ENCODE results near the gene HMCN1.
"Not testable (repeated sequence)": the region's sequence is repeated elsewhere in the genome, so short reads cannot be mapped to it uniquely, and the experiment has no call there.

The HMCN1 gene

DNA sequence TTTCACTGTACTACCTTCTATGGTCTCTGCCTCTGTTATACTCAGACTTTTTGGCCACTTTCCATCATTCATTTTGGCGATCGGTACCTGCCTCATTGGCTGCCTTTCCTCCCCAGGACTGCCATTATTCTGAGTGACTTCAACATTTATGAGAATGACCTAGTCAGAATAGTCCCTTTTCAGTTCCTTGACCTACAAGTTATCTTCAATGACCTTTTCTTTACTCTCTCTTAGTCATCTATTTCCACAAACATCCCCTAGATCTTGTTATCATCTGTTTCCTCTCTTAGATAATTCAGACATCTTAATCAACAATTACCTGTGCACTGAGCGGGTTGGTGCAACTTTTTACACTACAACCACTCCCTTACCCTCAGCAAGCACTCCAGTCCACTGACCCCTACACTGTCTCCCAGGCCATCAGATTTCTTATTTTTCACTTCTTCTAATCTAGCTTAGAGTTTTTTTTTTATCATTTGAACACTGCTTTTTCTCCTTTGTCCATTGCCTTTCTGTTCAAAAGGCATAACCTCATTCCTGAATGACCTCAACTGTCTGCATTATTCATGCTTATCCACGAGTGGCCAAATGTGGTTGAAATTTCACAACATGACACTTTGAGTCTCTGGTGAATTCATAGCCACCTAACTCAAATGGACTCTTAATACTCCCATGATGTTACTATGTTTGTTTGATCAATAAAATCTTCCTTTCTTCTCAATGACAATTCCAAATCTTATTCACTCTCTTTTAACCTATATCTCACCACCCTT, 112.7 kb downstream of the HMCN1 start:
- DNase-seq (ENCODE audit: low read depth in 2 of 2, low spot score in 1 of 2): no peak

- DNase-seq (ENCODE audit: low read depth in 2 of 2, low spot score in 1 of 2): no peak
Observed at GRCh38 chr1:185849014-185849413, 114.8 kb downstream of the HMCN1 start.

GRCh38 chr1:185850366-185850765, 116.2 kb downstream of the HMCN1 start:
- DNase-seq (ENCODE audit: low read depth in 2 of 2, low spot score in 1 of 2): no peak

DNA sequence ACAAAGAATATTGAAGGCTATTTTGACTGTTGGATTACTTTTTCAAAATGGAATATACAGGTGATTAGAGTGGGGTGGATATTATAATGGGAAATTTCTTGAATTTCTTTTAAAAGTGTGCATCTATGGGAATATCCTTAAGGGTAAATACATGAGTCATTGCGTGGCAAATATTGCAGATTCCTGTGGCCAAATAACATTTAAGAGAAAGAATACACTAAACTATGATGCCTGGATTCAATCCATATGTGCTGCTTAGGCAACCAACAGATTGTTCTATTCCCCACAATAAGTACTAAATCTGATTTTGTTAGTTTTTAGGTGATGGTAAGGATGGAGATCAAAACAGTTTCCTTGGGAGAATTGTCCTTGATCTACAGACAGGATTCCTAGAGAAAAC, 119.5 kb downstream of the HMCN1 start:
- DNase-seq (ENCODE audit: low read depth in 2 of 2, low spot score in 1 of 2): no peak

DNA sequence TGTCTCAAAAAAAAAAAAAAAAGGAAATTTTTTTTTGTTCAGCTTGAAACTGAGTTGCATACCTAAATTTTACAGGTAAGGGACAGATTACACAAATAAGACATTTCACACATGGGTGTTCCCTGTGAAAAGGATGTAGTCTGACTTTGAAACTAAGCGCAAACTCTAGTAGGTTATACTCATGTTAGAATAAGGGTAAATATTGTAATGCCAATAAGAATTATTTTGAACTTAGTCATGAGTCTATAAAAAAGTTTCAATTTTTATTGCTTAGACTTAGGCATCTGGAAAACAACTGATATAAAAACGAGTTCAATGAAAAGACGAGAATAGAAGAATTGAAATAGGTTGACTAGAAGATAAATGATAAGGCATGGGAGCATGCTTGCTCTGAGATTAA, 122.3 kb downstream of the HMCN1 start:
- no peak for DNase-seq (ENCODE audit: low read depth in 2 of 2, low spot score in 1 of 2)

GRCh38 chr1:185857442-185857841, 123.3 kb downstream of the HMCN1 start:
- DNase-seq (ENCODE audit: low read depth in 2 of 2, low spot score in 1 of 2): no peak

DNA sequence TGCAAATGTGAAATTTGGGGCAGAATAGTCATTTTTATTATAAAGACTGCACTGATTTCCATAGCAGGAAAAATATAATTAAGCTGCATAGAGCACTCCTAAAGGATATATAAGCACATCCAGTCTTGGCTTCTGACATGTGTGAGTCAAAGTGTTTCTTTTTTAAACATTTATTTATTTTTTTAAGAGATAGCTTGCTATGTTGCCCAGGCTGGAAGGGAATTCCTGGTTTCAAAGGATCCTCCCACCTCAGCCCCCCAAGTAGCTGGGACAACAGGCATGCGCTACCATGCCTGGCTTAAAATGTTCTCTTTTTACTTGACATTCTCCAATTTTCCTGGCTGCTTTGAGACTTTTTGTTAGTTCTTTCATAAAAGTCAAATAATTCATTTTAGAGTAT, 126.1 kb downstream of the HMCN1 start:
- DNase-seq (ENCODE audit: low read depth in 2 of 2, low spot score in 1 of 2): no peak

GRCh38 chr1:185860859-185861258, 126.7 kb downstream of the HMCN1 start:
- DNase-seq (ENCODE audit: low read depth in 2 of 2, low spot score in 1 of 2): no peak

DNA sequence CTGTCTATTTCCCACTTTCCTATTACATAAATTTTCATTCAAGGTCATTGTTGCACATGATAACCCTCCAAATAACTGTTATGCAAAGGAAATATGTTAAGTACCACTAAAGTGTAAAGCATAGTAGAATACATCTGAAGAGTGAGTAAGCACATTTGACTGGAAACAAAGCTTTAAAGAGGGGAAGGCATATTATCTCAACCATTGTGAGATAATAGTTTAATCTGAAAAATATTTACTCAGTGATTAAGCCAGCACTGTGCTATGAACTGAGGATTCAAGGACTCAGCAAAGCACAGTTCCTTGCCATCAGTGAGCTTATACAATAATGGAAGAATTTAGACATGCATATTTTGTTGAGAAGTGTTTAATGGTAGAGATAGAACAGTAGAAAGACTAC, 127.4 kb downstream of the HMCN1 start:
- no peak for DNase-seq (ENCODE audit: low read depth in 2 of 2, low spot score in 1 of 2)

GRCh38 chr1:185862235-185862634, 128.0 kb downstream of the HMCN1 start:
- no peak for DNase-seq (ENCODE audit: low read depth in 2 of 2, low spot score in 1 of 2)

GRCh38 chr1:185864331-185864730, 130.1 kb downstream of the HMCN1 start:
- no peak for DNase-seq (ENCODE audit: low read depth in 2 of 2, low spot score in 1 of 2)

DNA sequence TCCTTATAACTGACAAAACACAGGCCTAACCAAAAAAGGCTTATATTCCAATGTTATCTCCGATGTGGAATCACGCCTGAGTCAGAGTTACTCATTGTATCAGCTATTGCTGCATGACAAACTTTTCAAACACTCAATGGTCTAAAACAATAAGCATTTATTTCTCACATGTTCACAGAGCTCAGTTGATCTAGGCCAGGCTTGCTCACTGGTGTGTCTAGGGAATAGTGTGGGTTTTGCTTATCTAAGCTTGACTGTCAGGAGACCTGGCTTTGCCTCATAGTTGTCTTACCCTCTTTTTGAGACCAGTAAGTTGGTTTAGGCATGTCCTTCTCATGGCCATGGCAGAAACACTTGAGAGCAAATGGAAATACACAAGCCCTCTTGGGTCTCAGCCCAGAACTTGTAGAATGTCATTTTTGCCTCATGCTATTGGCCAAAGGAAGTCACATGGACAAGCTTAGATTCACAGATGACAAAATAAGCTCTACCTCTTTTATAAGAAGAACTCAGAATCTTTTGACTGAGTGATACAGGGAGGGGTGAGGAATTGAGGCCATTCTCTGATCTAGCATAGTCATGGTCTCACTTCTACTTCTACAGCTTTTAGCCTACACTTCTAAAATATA, 130.8 kb downstream of the HMCN1 start:
- DNase-seq (ENCODE audit: low read depth in 2 of 2, low spot score in 1 of 2): no peak

DNA sequence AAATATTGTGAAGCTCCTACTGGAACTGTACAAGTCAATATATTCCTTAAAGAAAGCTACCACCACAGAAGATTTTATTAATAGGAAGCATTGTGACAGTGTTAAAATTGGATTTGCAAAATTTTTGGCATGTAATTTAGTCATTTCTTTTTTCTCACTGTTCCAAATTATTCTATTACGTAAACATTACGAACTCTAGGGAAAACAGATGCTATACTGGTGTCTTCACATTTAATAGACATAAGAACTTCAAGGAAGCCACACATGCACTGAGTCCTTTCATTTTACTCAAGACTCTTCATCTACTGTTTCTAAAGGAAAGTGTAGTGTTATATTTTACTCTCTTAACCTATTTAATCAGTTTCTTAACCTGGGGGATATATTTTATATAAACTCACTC, 135.4 kb downstream of the HMCN1 start:
- no peak for DNase-seq (ENCODE audit: low read depth in 2 of 2, low spot score in 1 of 2)

DNA sequence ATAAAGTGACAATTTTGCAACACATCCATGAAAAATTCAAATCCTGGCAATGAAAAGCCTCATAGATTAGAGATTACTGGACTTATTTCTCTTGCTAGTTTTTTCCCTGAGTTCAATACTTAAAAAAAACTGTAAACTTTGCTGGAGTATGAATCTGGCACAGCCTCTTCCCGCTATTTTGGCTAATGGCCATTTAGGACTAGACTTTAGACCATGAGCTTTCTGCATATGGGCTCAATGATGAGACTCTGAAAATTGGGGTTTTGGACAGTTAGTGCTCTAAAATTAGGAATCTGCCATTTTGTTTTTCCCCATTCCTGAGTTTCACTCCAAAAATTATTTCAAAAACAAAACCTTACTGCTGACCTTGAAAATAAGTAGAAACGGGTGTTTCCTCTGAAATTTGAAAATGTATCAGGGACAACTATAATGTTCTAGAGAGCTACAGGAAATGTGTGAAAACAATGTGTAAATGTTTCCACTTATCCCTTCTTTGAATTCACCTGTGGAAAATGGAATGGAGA, 137.5 kb downstream of the HMCN1 start:
- DNase-seq (ENCODE audit: low read depth in 2 of 2, low spot score in 1 of 2): no peak

- no peak for DNase-seq (ENCODE audit: low read depth in 2 of 2, low spot score in 1 of 2)
Observed at GRCh38 chr1:185874246-185874645, 140.1 kb downstream of the HMCN1 start.

DNA sequence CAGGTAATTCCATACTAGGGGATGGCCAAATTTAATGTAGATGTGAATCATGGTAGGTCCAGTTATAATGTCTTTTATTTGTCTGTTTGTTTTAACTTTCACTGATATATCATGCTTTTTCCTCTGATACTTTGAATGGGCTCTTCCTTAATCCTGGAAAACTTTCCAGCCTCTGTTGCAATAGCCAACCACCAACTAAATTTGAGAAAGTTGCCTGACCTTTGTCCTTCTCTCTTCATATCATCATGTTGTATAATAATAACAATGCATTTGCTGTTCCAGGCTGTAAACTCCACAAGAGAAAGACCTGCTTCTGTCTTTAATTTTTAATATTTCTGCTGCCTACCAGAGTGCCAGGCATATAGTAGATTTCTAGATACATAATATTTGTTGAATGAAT, 146.1 kb downstream of the HMCN1 start:
- no peak for DNase-seq (ENCODE audit: low read depth in 2 of 2, low spot score in 1 of 2)

- DNase-seq (ENCODE audit: low read depth in 2 of 2, low spot score in 1 of 2): no peak
Observed at GRCh38 chr1:185880779-185881333, 146.7 kb downstream of the HMCN1 start.

GRCh38 chr1:185886046-185886445, 151.9 kb downstream of the HMCN1 start:
- DNase-seq (ENCODE audit: low read depth in 2 of 2, low spot score in 1 of 2): no peak

GRCh38 chr1:185886671-185887070, 152.5 kb downstream of the HMCN1 start:
- DNase-seq (ENCODE audit: low read depth in 2 of 2, low spot score in 1 of 2): no peak

DNA sequence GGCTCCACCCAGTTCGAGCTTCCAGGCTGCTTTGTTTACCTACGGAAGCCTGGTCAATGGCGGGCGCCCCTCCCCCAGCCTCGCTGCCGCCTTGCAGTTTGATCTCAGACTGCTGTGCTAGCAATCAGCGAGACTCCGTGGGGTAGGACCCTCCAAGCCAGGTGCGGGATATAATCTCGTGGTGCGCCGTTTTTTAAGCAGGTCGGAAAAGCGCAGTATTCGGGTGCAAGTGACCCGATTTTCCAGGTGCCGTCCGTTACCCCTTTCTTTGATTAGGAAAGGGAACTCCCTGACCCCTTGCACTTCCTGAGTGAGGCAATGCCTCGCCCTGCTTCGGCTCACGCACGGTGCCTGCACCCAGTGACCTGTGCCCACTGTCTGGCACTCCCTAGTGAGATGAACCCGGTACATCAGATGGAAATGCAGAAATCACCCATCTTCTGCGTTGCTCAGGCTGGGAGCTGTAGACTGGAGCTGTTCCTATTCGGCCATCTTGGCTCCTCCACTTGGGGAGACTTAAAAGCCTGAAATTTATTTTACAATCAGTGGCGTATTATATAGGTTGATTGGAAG, 158.7 kb downstream of the HMCN1 start:
- DNase-seq (ENCODE audit: low read depth in 2 of 2, low spot score in 1 of 2): not testable (repeated sequence)

- DNase-seq (ENCODE audit: low read depth in 2 of 2, low spot score in 1 of 2): no peak
Observed at GRCh38 chr1:185894791-185895190, 160.6 kb downstream of the HMCN1 start.

Measured in stimulated activated CD8-positive, alpha-beta memory T cell treated with anti-CD3 and anti-CD28 coated beads, Interleukin-4, amount 100 ng/mL, for 4 hours (primary cell).